Head of caudate nucleus (tissue), 42 donors: Measurements from ENCODE around the gene C6orf132.

Experiments used
- DNase-seq, 42 donors: peaks; one replicate each; pipeline versions ENCODE4 v3.0.0 to v3.0.0-alpha.2; 2020 to 2021; ENCODE audit warnings: mixed read lengths in 7 of 42
- intact Hi-C: fragments of 100-400 bp; cut with DNase I; formaldehyde crosslinking; loops from one replicate; pipeline ENCODE4 v1.15.0; 2022

Gene C6orf132

GRCh38 chr6:42095776-42096541 lies 46.5 kb downstream of the C6orf132 start:
- DNase-seq: no peak

GRCh38 chr6:42095094-42095493 lies 47.3 kb downstream of the C6orf132 start:
- intact Hi-C loops: no loop called here
- no peak for DNase-seq

More at GRCh38 chr6:42095776-42096541, 46.5 kb downstream of the C6orf132 start:
- intact Hi-C loops: no loop called here

- no peak for DNase-seq
- intact Hi-C loops: no loop called here
Measured at GRCh38 chr6:42093582-42094329, 48.7 kb downstream of the C6orf132 start.

GRCh38 chr6:42091718-42092023 lies 50.7 kb downstream of the C6orf132 start:
- intact Hi-C loops: no loop called here

GRCh38 chr6:42090819-42091717 lies 51.4 kb downstream of the C6orf132 start:
- intact Hi-C loops: no loop called here
- DNase-seq: no peak

More at GRCh38 chr6:42091718-42092023, 50.7 kb downstream of the C6orf132 start:
- DNase-seq: no peak

- intact Hi-C loops: no loop called here
- no peak for DNase-seq
Measured at GRCh38 chr6:42088101-42088591, 54.3 kb downstream of the C6orf132 start.

GRCh38 chr6:42086046-42087035 lies 56.1 kb downstream of the C6orf132 start:
- no peak for DNase-seq

GRCh38 chr6:42084889-42085288 lies 57.5 kb downstream of the C6orf132 start:
- no peak for DNase-seq
- intact Hi-C loops: no loop called here

More at GRCh38 chr6:42086046-42087035, 56.1 kb downstream of the C6orf132 start:
- intact Hi-C loops: no loop called here

GRCh38 chr6:42083530-42083929 lies 58.9 kb downstream of the C6orf132 start:
- DNase-seq: no peak
- intact Hi-C loops: no loop called here

GRCh38 chr6:42079941-42080464 lies 62.4 kb downstream of the C6orf132 start:
- peak in 1 of 42 donors; percentile 3 for DNase-seq
- intact Hi-C loops: loop anchor here (5.0 kb wide), 1 partner anchor 87 kb away; no protein-coding TSS in a partner anchor

GRCh38 chr6:42078386-42078785 lies 64.0 kb downstream of the C6orf132 start:
- DNase-seq: peak in 4 of 42 donors; percentile 3 to 30 (median 21)

GRCh38 chr6:42075159-42075838 lies 67.1 kb downstream of the C6orf132 start:
- peak; percentile 52 to 89 (median 79) for DNase-seq
- intact Hi-C loops: loop anchor here (5.0 kb wide), 1 partner anchor 92 kb away; no protein-coding TSS in a partner anchor

More at GRCh38 chr6:42078386-42078785, 64.0 kb downstream of the C6orf132 start:
- intact Hi-C loops: loop anchor here (5.0 kb wide), 1 partner anchor 89 kb away; no protein-coding TSS in a partner anchor

GRCh38 chr6:42073287-42073686 lies 69.1 kb downstream of the C6orf132 start:
- DNase-seq: no peak
- intact Hi-C loops: no loop called here

- intact Hi-C loops: no loop called here
- no peak for DNase-seq
Measured at GRCh38 chr6:42071881-42072583, 70.4 kb downstream of the C6orf132 start.

- DNase-seq: no peak
- intact Hi-C loops: no loop called here
Measured at GRCh38 chr6:42068872-42069522, 73.4 kb downstream of the C6orf132 start.

GRCh38 chr6:42068173-42068572 lies 74.2 kb downstream of the C6orf132 start:
- intact Hi-C loops: no loop called here

More at GRCh38 chr6:42068173-42068572, 74.2 kb downstream of the C6orf132 start:
- DNase-seq: no peak
